Endothelial cell (in vitro differentiated cells): ENCODE results near the gene WNT2B. TPM values are rescaled to one million over a fixed set of nuclear protein-coding genes. Genes with fewer than 3 reads are reported as not detected.

Source experiments
- DNase-seq: peaks from one replicate; pipeline ENCODE4 v3.0.0; 2021; ENCODE audit warnings: low spot score
- H3K27ac Mint-ChIP-seq: one replicate; pipeline ENCODE4 v1.8.0; 2021; ENCODE audit warnings: mixed read lengths, inconsistent platforms; ENCODE audit not compliant: unreplicated experiment
- H3K27me3 Mint-ChIP-seq: one replicate; pipeline ENCODE4 v1.8.0; 2021; ENCODE audit warnings: mild to moderate bottlenecking, moderate library complexity, mixed read lengths, inconsistent platforms; ENCODE audit not compliant: unreplicated experiment
- H3K36me3 Mint-ChIP-seq: one replicate; pipeline ENCODE4 v1.8.0; 2021; ENCODE audit warnings: mild to moderate bottlenecking, low read depth, mixed read lengths, inconsistent platforms; ENCODE audit not compliant: unreplicated experiment
- H3K4me1 Mint-ChIP-seq: one replicate; pipeline ENCODE4 v1.8.0; 2021; ENCODE audit warnings: mild to moderate bottlenecking, mixed read lengths, inconsistent platforms; ENCODE audit not compliant: unreplicated experiment
- H3K4me3 Mint-ChIP-seq: one replicate; pipeline ENCODE4 v1.8.0; 2021; ENCODE audit warnings: mild to moderate bottlenecking, mixed read lengths, inconsistent platforms; ENCODE audit not compliant: unreplicated experiment
- H3K9me3 Mint-ChIP-seq: one replicate; pipeline ENCODE4 v1.8.0; 2021; ENCODE audit warnings: mixed read lengths, inconsistent platforms; ENCODE audit not compliant: unreplicated experiment
- CTCF ChIP-seq: fragments of 200-600 bp; sonication (generic); IDR thresholded peaks from one replicate; pipeline ENCODE4 v1.5.0; 2021; ENCODE audit warnings: antibody characterized with exemption; ENCODE audit not compliant: unreplicated experiment
- total RNA-seq: library from RNA; stranded (reverse); fragmentation: NEBNext Ultra II Directional; extraction: Animal tissue kit (Norgen Biotek cat#: 25700); gene quantifications from one replicate; pipeline ENCODE4 v1.2.1, GENCODE V29; 2021; ENCODE audit not compliant: unreplicated experiment

Gene WNT2B
- total RNA-seq, 1 donor from 2014 or later: 1.3 TPM

- no peak for TF ChIP-seq CTCF
- peaks cover 7% of the 10 kb centered on the region for H3K36me3 Mint-ChIP-seq
Observed at GRCh38 chr1:112538883-112539282, 30.1 kb downstream of the WNT2B start.

GRCh38 chr1:112540226-112540794 lies 31.5 kb downstream of the WNT2B start:
- H3K4me1 Mint-ChIP-seq: no peaks in the 10 kb centered on the region
- H3K9me3 Mint-ChIP-seq: no peaks in the 10 kb centered on the region
- DNase-seq: no peak
- H3K4me3 Mint-ChIP-seq: no peak overlapping the region
- TF ChIP-seq CTCF: no peak
- H3K27ac Mint-ChIP-seq: no peak overlapping the region
- H3K36me3 Mint-ChIP-seq: peaks cover 7% of the 10 kb centered on the region
- no peaks in the 10 kb centered on the region for H3K27me3 Mint-ChIP-seq

More at GRCh38 chr1:112538883-112539282, 30.1 kb downstream of the WNT2B start:
- H3K4me3 Mint-ChIP-seq: no peak overlapping the region
- H3K4me1 Mint-ChIP-seq: no peaks in the 10 kb centered on the region
- H3K9me3 Mint-ChIP-seq: no peaks in the 10 kb centered on the region
- H3K27me3 Mint-ChIP-seq: no peaks in the 10 kb centered on the region
- no peak for DNase-seq
- H3K27ac Mint-ChIP-seq: no peak overlapping the region

GRCh38 chr1:112541299-112541698 lies 32.5 kb downstream of the WNT2B start:
- Mint-ChIP-seq H3K36me3 (peaks cover 7% of the 10 kb centered on the region), H3K27ac (no peak overlapping the region), H3K4me1 (no peaks in the 10 kb centered on the region), H3K4me3 (no peak overlapping the region), H3K9me3 (no peaks in the 10 kb centered on the region), H3K27me3 (no peaks in the 10 kb centered on the region)
- no peak for TF ChIP-seq CTCF
- DNase-seq: no peak

GRCh38 chr1:112542206-112542973 lies 33.6 kb downstream of the WNT2B start:
- H3K4me3 Mint-ChIP-seq: no peak overlapping the region
- no peak for TF ChIP-seq CTCF
- H3K36me3 Mint-ChIP-seq: peaks cover 7% of the 10 kb centered on the region
- H3K27me3 Mint-ChIP-seq: no peaks in the 10 kb centered on the region
- DNase-seq: no peak
- no peaks in the 10 kb centered on the region for H3K9me3 Mint-ChIP-seq
- H3K4me1 Mint-ChIP-seq: no peaks in the 10 kb centered on the region
- H3K27ac Mint-ChIP-seq: no peak overlapping the region
